ENCODE results near the gene COL4A1. TPM values are rescaled to one million over a fixed set of nuclear protein-coding genes. Genes with fewer than 3 reads are reported as not detected.

The COL4A1 gene
- total RNA-seq, 1 donor from 2014 or later, result 347 TPM

GRCh38 chr13:110275931-110276552, 30.9 kb downstream of the COL4A1 start:
- no peak for DNase-seq (ENCODE audit: low spot score)

- no peak for DNase-seq (ENCODE audit: low spot score)
These were observed 32.3 kb downstream of the COL4A1 start for GRCh38 chr13:110274687-110275086.

- no peak for DNase-seq (ENCODE audit: low spot score)
These were observed 33.7 kb downstream of the COL4A1 start for GRCh38 chr13:110273254-110273653.

GRCh38 chr13:110272651-110273050, 34.3 kb downstream of the COL4A1 start:
- DNase-seq (ENCODE audit: low spot score), result no peak

- no peak for DNase-seq (ENCODE audit: low spot score)
These were observed 34.7 kb downstream of the COL4A1 start for GRCh38 chr13:110272227-110272626.

- no peak for DNase-seq (ENCODE audit: low spot score)
These were observed 35.6 kb downstream of the COL4A1 start for GRCh38 chr13:110271313-110271712.

GRCh38 chr13:110270507-110270906, 36.5 kb downstream of the COL4A1 start:
- no peak for DNase-seq (ENCODE audit: low spot score)

- no peak for DNase-seq (ENCODE audit: low spot score)
These were observed 37.3 kb downstream of the COL4A1 start for GRCh38 chr13:110269509-110270185.

- no peak for DNase-seq (ENCODE audit: low spot score)
These were observed 38.3 kb downstream of the COL4A1 start for GRCh38 chr13:110268576-110269185.

GRCh38 chr13:110268061-110268460, 38.9 kb downstream of the COL4A1 start:
- DNase-seq (ENCODE audit: low spot score), result no peak

- DNase-seq (ENCODE audit: low spot score), result no peak
These were observed 40.0 kb downstream of the COL4A1 start for GRCh38 chr13:110266983-110267382.

GRCh38 chr13:110266431-110266809, 40.5 kb downstream of the COL4A1 start:
- DNase-seq (ENCODE audit: low spot score), result no peak

GRCh38 chr13:110265682-110266430, 41.1 kb downstream of the COL4A1 start:
- no peak for DNase-seq (ENCODE audit: low spot score)

GRCh38 chr13:110265341-110265681, 41.6 kb downstream of the COL4A1 start:
- no peak for DNase-seq (ENCODE audit: low spot score)

GRCh38 chr13:110264685-110265275, 42.2 kb downstream of the COL4A1 start:
- no peak for DNase-seq (ENCODE audit: low spot score)

GRCh38 chr13:110263888-110264287, 43.1 kb downstream of the COL4A1 start:
- DNase-seq (ENCODE audit: low spot score), result no peak

- DNase-seq (ENCODE audit: low spot score), result no peak
These were observed 43.6 kb downstream of the COL4A1 start for GRCh38 chr13:110263404-110263803.

GRCh38 chr13:110262508-110263291, 44.3 kb downstream of the COL4A1 start:
- DNase-seq (ENCODE audit: low spot score), result no peak

- DNase-seq (ENCODE audit: low spot score), result no peak
These were observed 44.9 kb downstream of the COL4A1 start for GRCh38 chr13:110262082-110262436.

GRCh38 chr13:110261166-110262081, 45.5 kb downstream of the COL4A1 start:
- no peak for DNase-seq (ENCODE audit: low spot score)
